ENCODE data around the gene PPP1R12C.
"Not testable (repeated sequence)": the region's sequence is repeated elsewhere in the genome, so short reads cannot be mapped to it uniquely, and the experiment has no call there.

Gene PPP1R12C

DNA sequence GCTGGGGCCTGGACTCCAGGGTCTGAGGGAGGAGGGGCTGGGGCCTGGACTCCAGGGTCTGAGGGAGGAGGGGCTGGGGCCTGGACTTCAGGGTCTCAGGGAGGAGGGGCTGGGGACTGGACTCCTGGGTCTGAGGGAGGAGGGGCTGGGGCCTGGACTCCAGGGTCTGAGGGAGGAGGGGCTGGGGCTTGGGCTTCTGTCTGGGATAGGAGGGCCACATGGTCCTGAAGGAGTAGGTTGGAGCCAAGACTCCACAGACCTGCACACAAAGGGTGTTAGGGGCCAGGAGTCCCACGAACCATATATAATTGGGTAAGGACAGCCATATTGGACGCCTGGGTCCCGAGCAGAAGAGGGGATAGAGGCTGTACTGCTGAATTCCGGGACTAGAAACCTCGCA is 38.3 kb upstream of the PPP1R12C start:
- peak overlapping the region; percentile 56 for H2AFZ ChIP-seq (ENCODE audit: low read depth, low read length)
- not testable (repeated sequence) for H3K36me3 ChIP-seq (ENCODE audit: insufficient read depth, low read length); H3K9me3 ChIP-seq (ENCODE audit: low read length); H3K4me1 ChIP-seq (ENCODE audit: insufficient read depth, low read length)
- H3K27me3 ChIP-seq (ENCODE audit: insufficient read depth, low read length) = peaks cover 26% of the 10 kb centered on the region
- peak overlapping the region; percentile 46 for H3K4me3 ChIP-seq (ENCODE audit: low read length)

DNA sequence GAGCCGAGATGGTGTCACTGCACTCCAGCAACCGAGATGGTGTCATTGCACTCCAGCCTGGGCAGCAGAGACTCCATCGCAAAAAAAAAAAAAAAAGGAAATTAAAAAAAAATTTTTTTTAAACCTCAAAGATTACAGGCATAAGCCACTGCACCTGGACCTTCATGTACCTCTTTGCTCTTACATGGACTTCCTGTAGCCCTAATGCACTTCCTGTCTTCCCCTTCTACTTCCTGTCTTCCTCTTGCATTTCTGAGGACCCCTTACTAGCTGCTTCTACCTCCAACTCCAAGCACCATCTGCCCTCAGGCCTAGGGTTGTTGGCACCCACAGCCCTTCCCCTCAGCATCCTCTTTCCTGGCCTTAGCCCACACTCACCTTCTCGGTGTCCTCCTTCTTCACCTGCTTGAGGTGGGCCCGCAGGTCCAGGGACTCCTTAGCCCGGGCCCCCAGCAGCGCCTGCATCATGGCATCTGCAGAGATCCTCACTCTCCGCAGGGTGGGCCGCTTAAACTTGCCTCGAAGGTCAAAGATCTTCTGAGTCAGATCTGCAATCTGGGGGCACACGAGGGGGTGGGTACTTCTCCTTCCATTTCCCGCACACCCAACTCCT is 36.3 kb upstream of the PPP1R12C start:
- Histone ChIP-seq H3K4me1 (ENCODE audit: insufficient read depth, low read length) (peaks cover 5% of the 10 kb centered on the region), H3K27me3 (ENCODE audit: insufficient read depth, low read length) (peaks cover 28% of the 10 kb centered on the region), H2AFZ (ENCODE audit: low read depth, low read length) (no peak overlapping the region), H3K9me3 (ENCODE audit: low read length) (no peaks in the 10 kb centered on the region), H3K36me3 (ENCODE audit: insufficient read depth, low read length) (no peaks in the 10 kb centered on the region), H3K4me3 (ENCODE audit: low read length) (no peak overlapping the region)

DNA sequence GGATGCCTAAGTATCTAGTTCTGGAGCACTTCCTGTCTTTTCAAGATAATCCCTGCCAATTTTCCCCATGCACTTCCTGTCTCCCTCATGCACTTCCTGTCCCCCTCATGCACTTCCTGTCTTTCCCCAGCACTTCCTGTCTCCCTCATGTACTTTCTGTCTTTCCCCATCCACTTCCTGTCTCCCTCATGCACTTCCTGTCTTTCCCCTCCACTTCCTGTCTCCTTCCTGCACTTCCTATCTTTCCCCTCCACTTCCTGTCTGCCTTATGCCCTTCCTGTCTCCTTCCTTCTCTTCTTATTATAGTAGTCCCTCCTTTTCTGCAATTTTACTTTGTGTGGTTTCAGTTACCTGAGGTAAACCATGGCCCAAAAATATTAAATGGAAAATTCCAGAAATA is 34.6 kb upstream of the PPP1R12C start:
- Histone ChIP-seq H3K4me1 (ENCODE audit: insufficient read depth, low read length) (peaks cover 5% of the 10 kb centered on the region), H3K36me3 (ENCODE audit: insufficient read depth, low read length) (no peaks in the 10 kb centered on the region), H3K4me3 (ENCODE audit: low read length) (no peak overlapping the region), H3K27me3 (ENCODE audit: insufficient read depth, low read length) (peaks cover 24% of the 10 kb centered on the region), H2AFZ (ENCODE audit: low read depth, low read length) (no peak overlapping the region), H3K9me3 (ENCODE audit: low read length) (no peaks in the 10 kb centered on the region)

DNA sequence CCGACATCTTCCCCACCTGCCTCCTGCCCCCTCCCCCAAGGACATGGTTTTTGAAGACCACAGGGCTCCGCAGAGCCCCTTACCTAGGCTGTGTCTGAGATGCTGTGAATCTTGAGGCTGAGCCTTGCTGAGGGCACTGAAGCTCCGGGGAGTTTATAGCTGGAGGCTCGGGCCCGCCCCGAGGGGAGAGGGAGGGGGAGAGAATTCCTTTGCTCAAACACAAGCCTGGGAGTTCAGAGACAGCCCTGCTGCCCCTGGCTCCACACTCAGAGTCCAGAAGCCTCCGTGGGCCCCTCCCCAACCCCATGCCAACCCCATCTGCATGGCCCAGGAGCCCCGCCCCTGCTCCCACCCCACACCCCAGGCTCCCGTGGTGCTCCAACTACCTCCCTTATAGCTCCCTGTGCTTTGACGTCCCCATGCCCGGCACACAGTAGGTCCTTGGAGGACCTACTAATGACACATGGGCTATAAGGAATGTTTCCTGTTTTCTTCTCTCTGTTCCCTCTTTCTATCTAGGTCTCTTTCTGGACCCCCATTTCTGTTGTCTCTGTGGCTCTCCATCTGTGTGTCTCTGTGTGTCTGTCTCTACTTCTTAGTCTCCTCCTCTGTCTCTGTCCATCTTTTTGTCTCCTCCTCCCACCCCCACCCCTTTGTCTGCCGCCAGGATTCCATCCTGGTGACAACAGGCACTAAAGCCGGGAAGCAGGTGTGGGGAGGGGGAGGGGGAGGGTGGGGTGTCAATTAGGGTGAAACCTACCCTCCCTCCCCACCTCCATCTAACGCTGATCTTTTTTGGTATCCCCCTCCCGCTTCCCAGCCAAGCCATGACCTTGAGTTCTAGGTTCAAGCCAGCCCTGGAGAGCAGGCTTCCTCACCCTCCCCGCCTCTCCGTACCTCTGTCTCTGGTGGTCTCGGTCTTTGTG is 31.9 kb upstream of the PPP1R12C start, which contains the start of gene TNNT1:
Gene TNNT1 (minus strand): TSS at position 129 of the 926 bp plus-strand sequence. CDS start 2,049 bp downstream, outside the sequence.
- Histone ChIP-seq H3K4me1 (ENCODE audit: insufficient read depth, low read length) (peaks cover 6% of the 10 kb centered on the region), H2AFZ (ENCODE audit: low read depth, low read length) (no peak within 1 kb of the TSS), H3K36me3 (ENCODE audit: insufficient read depth, low read length) (no peaks in the 10 kb centered on the region), H3K27me3 (ENCODE audit: insufficient read depth, low read length) (peaks cover 39% of the 10 kb centered on the region), H3K4me3 (ENCODE audit: low read length) (no peak within 1 kb of the TSS), H3K9me3 (ENCODE audit: low read length) (no peaks in the 10 kb centered on the region)

DNA sequence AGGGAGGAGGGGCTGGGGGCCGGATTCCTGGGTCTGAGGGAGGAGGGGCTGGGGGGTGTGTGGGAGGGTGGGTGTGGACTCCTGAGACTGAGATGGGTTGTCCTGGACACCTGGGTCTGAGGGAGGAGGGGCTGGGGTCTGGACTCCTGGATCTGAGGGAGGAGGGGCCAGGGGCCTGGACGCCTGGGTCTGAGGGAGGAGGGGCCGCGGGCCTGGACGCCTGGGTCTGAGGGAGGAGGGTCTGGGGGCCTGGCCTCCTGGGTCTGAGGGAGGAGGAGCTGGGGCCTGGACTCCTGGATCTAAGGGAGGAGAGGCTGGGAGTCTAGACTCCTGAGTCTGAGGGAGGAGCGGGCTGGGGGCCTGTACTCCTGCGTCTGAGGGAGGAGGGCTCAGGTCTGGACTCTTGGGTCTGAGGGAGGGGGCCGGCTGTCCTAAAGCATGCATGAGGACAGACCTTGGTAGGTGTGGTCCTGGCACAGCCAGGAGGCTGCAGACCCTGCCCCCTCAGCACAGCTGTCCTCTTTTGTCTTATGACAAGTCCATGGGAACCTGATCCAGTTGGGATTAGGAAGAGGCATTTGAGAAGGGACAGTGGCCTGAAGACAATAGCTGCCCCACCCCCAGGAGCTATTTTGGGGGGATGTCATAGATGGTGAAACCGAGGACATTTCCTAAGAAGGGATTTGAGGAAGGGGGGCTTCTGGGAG is 30.3 kb upstream of the PPP1R12C start:
- Histone ChIP-seq H3K4me3 (ENCODE audit: low read length) (no peak overlapping the region), H3K9me3 (ENCODE audit: low read length) (no peaks in the 10 kb centered on the region)

DNA sequence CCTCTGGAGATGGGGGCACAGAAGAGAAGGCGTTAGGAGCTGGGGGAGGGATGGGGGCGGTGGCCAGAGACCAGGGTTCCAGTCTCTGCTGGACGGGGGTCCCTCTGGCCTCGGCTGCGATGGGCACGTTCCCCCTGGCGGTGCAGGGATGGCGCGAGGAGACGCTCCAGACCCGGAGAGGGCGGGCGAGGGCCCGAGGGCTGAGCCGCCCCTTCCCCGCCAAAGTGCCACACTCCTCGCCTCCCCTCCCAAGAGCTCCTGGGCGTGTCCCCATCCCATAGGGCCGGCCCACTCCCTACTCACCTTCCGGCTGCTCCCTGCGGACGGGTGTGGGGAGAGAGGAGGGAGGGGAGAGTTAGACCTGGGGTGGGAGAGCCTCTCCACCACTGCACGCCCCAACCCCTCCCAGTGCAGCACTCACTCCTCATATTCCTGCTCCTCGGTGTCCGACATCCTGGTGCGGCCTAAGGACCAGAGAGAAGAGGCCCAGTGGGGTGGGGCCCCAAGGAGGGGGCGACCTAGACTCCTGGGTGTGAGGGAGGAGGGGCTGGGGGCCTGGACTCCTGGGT is 29.4 kb upstream of the PPP1R12C start:
- no peaks in the 10 kb centered on the region for H3K9me3 ChIP-seq (ENCODE audit: low read length)
- no peak overlapping the region for H2AFZ ChIP-seq (ENCODE audit: low read depth, low read length)
- H3K36me3 ChIP-seq (ENCODE audit: insufficient read depth, low read length) = no peaks in the 10 kb centered on the region
- peaks cover 45% of the 10 kb centered on the region for H3K27me3 ChIP-seq (ENCODE audit: insufficient read depth, low read length)
- no peak overlapping the region for H3K4me3 ChIP-seq (ENCODE audit: low read length)
- peaks cover 6% of the 10 kb centered on the region for H3K4me1 ChIP-seq (ENCODE audit: insufficient read depth, low read length)

More for the DNA sequence above, 30.3 kb upstream of the PPP1R12C start:
- Histone ChIP-seq H3K36me3 (ENCODE audit: insufficient read depth, low read length) (no peaks in the 10 kb centered on the region), H3K4me1 (ENCODE audit: insufficient read depth, low read length) (peaks cover 6% of the 10 kb centered on the region), H2AFZ (ENCODE audit: low read depth, low read length) (no peak overlapping the region), H3K27me3 (ENCODE audit: insufficient read depth, low read length) (peaks cover 45% of the 10 kb centered on the region)

DNA sequence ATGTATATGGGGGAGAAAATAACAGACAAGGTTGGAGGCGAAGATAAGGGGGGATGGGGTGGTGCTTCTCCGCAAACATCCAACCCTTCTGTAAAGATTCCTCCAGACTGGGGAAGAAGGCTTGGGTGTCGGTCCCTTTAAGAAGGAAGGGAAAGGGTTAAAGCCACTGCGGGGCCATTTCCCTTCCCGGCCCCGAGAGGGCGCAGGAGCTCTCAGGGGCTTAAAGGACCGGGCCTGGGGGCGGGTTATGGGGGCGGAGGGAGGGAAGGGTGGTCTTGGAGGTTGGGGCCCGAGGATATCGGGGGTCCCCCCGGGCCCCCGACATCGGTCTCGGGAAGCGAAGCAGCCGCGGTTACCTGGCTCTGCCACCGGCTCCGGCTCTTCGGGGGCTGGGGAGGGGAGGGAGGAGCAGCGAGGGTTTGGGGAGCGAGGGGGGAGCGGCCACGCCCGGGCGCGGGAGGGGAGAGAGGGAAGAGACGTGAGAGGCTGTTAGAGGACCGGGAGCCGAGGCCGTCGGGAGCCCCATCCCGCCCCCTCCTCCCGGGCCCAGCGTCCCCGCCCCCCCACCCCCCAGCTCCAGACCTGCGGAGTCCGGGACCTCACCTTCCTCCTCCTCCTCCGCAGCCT is 28.8 kb upstream of the PPP1R12C start:
- H3K27me3 ChIP-seq (ENCODE audit: insufficient read depth, low read length) = peaks cover 45% of the 10 kb centered on the region
- no peak overlapping the region for H2AFZ ChIP-seq (ENCODE audit: low read depth, low read length)
- H3K9me3 ChIP-seq (ENCODE audit: low read length) = no peaks in the 10 kb centered on the region
- no peak overlapping the region for H3K4me3 ChIP-seq (ENCODE audit: low read length)
- peaks cover 6% of the 10 kb centered on the region for H3K4me1 ChIP-seq (ENCODE audit: insufficient read depth, low read length)
- no peaks in the 10 kb centered on the region for H3K36me3 ChIP-seq (ENCODE audit: insufficient read depth, low read length)

DNA sequence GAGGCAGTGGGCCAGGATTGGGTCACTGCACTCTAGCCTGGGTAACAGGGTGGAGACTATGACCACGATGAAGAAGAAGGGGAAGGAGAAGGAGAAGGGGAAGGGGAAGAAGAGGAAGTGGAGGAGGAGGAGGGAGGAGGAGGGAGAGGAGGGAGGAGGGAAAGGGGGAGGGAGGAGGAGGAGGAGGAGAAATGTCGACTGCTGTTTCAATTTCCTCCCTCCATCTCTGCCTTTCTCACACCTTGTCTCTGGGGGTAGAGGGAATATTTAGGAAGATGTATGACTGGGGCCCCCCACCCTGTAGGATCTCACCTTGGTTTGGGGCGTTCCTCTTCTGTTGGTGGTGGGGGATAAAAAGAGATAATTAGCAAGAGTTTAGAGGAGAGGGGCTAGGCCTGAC is 27.8 kb upstream of the PPP1R12C start:
- H3K27me3 ChIP-seq (ENCODE audit: insufficient read depth, low read length) = peaks cover 45% of the 10 kb centered on the region
- no peaks in the 10 kb centered on the region for H3K9me3 ChIP-seq (ENCODE audit: low read length)
- H2AFZ ChIP-seq (ENCODE audit: low read depth, low read length) = no peak overlapping the region
- H3K36me3 ChIP-seq (ENCODE audit: insufficient read depth, low read length) = no peaks in the 10 kb centered on the region
- peaks cover 9% of the 10 kb centered on the region for H3K4me1 ChIP-seq (ENCODE audit: insufficient read depth, low read length)
- H3K4me3 ChIP-seq (ENCODE audit: low read length) = no peak overlapping the region

DNA sequence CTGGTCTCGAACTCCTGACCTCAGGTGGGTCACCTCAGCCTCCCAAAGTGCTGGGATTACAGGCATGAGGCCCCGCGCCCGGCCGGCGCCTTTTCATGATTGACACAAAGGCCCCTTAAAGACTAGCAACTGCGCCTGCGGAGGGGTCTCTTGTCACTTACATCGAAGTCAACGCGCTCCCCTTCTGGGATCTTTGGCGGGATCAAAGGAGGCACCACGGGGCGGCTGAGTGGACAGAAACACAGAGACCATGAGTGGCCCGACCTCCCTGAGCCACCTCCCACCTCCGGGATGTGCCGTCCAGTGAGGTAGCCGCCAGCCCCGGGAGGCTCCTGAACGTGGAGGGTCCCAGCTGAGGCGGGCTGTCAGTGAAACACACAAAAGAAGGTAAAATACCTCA is 24.3 kb upstream of the PPP1R12C start:
- no peaks in the 10 kb centered on the region for H3K9me3 ChIP-seq (ENCODE audit: low read length)
- peaks cover 5% of the 10 kb centered on the region for H3K4me1 ChIP-seq (ENCODE audit: insufficient read depth, low read length)
- peaks cover 26% of the 10 kb centered on the region for H3K27me3 ChIP-seq (ENCODE audit: insufficient read depth, low read length)
- no peak overlapping the region for H3K4me3 ChIP-seq (ENCODE audit: low read length)
- no peak overlapping the region for H2AFZ ChIP-seq (ENCODE audit: low read depth, low read length)
- H3K36me3 ChIP-seq (ENCODE audit: insufficient read depth, low read length) = no peaks in the 10 kb centered on the region

DNA sequence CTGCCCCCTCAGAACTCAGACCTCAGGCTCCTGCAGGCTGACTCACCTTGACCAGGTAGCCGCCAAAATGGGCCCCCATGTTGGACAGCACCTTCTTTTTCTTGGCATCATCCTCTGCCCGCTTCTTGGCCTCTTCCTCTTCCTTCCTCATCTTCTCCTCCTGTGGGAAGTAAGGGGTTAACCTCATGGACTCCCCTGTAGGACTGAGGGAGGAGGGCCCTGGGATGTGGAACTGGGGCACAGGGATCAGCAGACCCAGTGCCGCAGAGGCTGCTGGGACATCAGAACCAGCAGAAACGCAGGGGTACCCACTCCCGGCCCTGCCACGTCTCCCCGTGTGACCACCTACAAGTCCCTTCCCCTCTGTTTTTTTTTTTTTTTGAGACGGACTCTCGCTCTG is 20.5 kb upstream of the PPP1R12C start:
- Histone ChIP-seq H3K4me1 (ENCODE audit: insufficient read depth, low read length) (peaks cover 14% of the 10 kb centered on the region), H3K27me3 (ENCODE audit: insufficient read depth, low read length) (peaks cover 2% of the 10 kb centered on the region), H3K36me3 (ENCODE audit: insufficient read depth, low read length) (no peaks in the 10 kb centered on the region), H2AFZ (ENCODE audit: low read depth, low read length) (no peak overlapping the region), H3K9me3 (ENCODE audit: low read length) (no peaks in the 10 kb centered on the region), H3K4me3 (ENCODE audit: low read length) (no peak overlapping the region)

DNA sequence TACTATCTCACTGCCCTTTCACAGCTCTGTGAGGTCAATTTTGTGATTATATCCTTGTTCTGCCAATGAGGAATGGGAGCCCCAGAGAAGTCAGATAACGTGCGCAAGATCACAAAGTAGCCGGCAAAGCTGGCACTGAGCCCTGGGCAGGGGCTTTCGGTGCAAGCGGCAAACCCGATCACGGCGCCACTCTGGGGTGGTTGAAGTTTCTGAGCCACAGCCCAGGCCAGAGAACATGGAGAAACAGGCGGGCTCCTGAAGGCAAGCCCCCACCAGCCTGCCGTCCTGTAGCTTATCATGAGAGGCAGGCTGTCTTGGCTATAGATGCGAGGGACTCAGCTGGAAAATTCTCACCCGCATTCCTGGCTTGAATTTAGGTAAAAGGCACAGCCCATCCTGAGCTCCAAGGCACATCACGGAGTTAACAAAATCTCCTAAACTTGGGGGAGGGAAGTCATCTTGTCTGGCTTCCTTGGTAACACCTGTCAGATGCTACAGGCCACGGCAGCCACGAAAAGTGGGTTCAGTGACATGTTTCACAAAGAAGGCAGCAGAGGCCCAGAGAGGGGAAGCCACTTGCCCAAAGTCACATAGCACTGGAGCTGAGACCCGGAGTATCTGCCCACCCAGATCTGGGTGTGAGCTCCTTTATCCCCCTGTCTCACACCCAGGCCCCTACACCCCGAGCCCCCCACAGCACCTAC is 19.1 kb upstream of the PPP1R12C start:
- peaks cover 14% of the 10 kb centered on the region for H3K4me1 ChIP-seq (ENCODE audit: insufficient read depth, low read length)
- H3K36me3 ChIP-seq (ENCODE audit: insufficient read depth, low read length) = no peaks in the 10 kb centered on the region
- H3K9me3 ChIP-seq (ENCODE audit: low read length) = no peaks in the 10 kb centered on the region
- H2AFZ ChIP-seq (ENCODE audit: low read depth, low read length) = no peak overlapping the region
- peaks cover 2% of the 10 kb centered on the region for H3K27me3 ChIP-seq (ENCODE audit: insufficient read depth, low read length)
- no peak overlapping the region for H3K4me3 ChIP-seq (ENCODE audit: low read length)

DNA sequence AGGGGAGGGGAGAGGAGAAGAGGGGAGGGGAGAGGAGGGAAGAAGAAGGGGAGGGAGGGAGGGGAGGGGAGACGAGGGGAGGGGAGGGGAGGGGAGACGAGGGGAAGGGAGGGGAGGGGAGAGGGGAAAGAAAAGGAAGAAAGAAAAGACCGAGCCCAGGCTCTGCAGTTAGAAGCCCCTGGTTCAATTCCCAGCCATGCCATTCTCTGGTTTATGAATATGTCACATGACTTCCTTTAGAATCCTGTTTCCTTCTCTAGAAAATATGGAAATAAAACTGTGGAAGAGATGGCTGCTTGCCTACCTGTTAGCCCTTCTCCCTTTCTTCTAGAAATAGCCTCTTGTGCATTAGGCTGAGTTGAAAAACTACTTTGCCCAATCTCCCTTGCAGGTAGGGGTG is 17.3 kb upstream of the PPP1R12C start:
- Histone ChIP-seq H3K4me1 (ENCODE audit: insufficient read depth, low read length) (peaks cover 10% of the 10 kb centered on the region), H3K9me3 (ENCODE audit: low read length) (no peaks in the 10 kb centered on the region), H3K27me3 (ENCODE audit: insufficient read depth, low read length) (peaks cover 4% of the 10 kb centered on the region), H3K36me3 (ENCODE audit: insufficient read depth, low read length) (no peaks in the 10 kb centered on the region), H2AFZ (ENCODE audit: low read depth, low read length) (no peak overlapping the region), H3K4me3 (ENCODE audit: low read length) (no peak overlapping the region)

Measured in neuron (in vitro differentiated cells).